HepG2 (cell line): ENCODE results near the gene MEAF6. TPM values are rescaled to one million over a fixed set of nuclear protein-coding genes. Genes with fewer than 3 reads are reported as not detected.
A peak's percentile ranks its signal among the peaks of the same experiment; 100 is the strongest.

Source experiments
- CTCF ChIP-seq: sonication (generic); formaldehyde crosslinking; IDR thresholded peaks from 2 replicates; pipeline ENCODE4 v1.5.0; 2020; ENCODE audit warnings: mild to moderate bottlenecking, missing genetic modification reagents, moderate library complexity
- FOXM1 ChIP-seq: sonication (generic); formaldehyde crosslinking; IDR thresholded peaks from 2 replicates; pipeline ENCODE4 v1.5.0; 2020; ENCODE audit warnings: missing genetic modification reagents
- PHB2 ChIP-seq: fragments of 450-650 bp; IDR thresholded peaks from 2 replicates; pipeline ENCODE4 v1.6.1; 2018; ENCODE audit not compliant: partially characterized antibody
- TERF1 ChIP-seq: sonication (generic); formaldehyde crosslinking; IDR thresholded peaks from 2 replicates; pipeline ENCODE4 v1.8.0; 2022; ENCODE audit warnings: mild to moderate bottlenecking, missing genetic modification reagents, moderate library complexity
- ZBTB10 ChIP-seq: sonication (generic); formaldehyde crosslinking; IDR thresholded peaks from 2 replicates; pipeline ENCODE4 v1.4.0; 2020; ENCODE audit warnings: missing genetic modification reagents, borderline replicate concordance
- ZBTB2 ChIP-seq: sonication (generic); formaldehyde crosslinking; IDR thresholded peaks from 2 replicates; pipeline ENCODE4 v1.8.0; 2022; ENCODE audit warnings: low read depth, missing genetic modification reagents
- ZNF446 ChIP-seq: sonication (generic); formaldehyde crosslinking; IDR thresholded peaks from 2 replicates; pipeline ENCODE4 v1.5.0; 2020; ENCODE audit warnings: mild to moderate bottlenecking, missing genetic modification reagents
- ZNF510 ChIP-seq: sonication (generic); formaldehyde crosslinking; IDR thresholded peaks from 2 replicates; pipeline ENCODE4 v1.4.0; 2020; ENCODE audit warnings: low read depth, mild to moderate bottlenecking, missing genetic modification reagents
- ZNF549 ChIP-seq: sonication (generic); formaldehyde crosslinking; IDR thresholded peaks from 2 replicates; pipeline ENCODE4 v1.5.0; 2020; ENCODE audit warnings: missing genetic modification reagents
- ZNF674 ChIP-seq: sonication (generic); formaldehyde crosslinking; IDR thresholded peaks from 2 replicates; pipeline ENCODE4 v1.5.0; 2020; ENCODE audit warnings: low read depth, mild to moderate bottlenecking, missing genetic modification reagents
- ZSCAN22 ChIP-seq: sonication (generic); formaldehyde crosslinking; IDR thresholded peaks from 2 replicates; pipeline ENCODE4 v1.4.0; 2020; ENCODE audit warnings: mild to moderate bottlenecking, missing genetic modification reagents
- ZSCAN31 ChIP-seq: sonication (generic); formaldehyde crosslinking; IDR thresholded peaks from 2 replicates; pipeline ENCODE4 v1.5.0; 2020; ENCODE audit warnings: low read depth, mild to moderate bottlenecking, missing genetic modification reagents
- polyA plus RNA-seq, 8 experiments: library from polyadenylated mRNA; depleted of rRNA in 3 of 8; stranded (reverse) in 7 of 8; unstranded in 1 of 8; fragments of >200 nt; fragmentation: Illumina TruSeq in 4 of 8; extraction: Trizol in 4 of 8; gene quantifications; 2 replicates each; pipeline versions ENCODE4 v1.2.1 to v1.2.3, GENCODE V29; 2011 to 2016; ENCODE audit warnings: low read depth in 4 of 8, missing spikeins in 1 of 8, mixed read lengths in 1 of 8; ENCODE audit not compliant: insufficient read depth in 1 of 8
- total RNA-seq, 5 experiments: library from RNA; depleted of rRNA; stranded (reverse); fragments of >200 nt; fragmentation: Illumina TruSeq; extraction: Trizol; gene quantifications; 2 replicates each; pipeline ENCODE4 v1.2.3, GENCODE V29; 2016; ENCODE audit warnings: low read depth in 1 of 5
- TF ChIP-seq, protein P1 (sequence below): sonication (generic); formaldehyde crosslinking; IDR thresholded peaks from 2 replicates; pipeline ENCODE4 v1.4.0; 2020; ENCODE audit warnings: missing genetic modification reagents, mild to moderate bottlenecking, borderline replicate concordance
- TF ChIP-seq, protein P2 (sequence below): sonication (generic); formaldehyde crosslinking; IDR thresholded peaks from 2 replicates; pipeline ENCODE4 v1.5.1; 2020; ENCODE audit warnings: mild to moderate bottlenecking, missing genetic modification reagents, borderline replicate concordance

Gene MEAF6
- total and polyA plus RNA-seq, 2 of the 13 experiments (the other 11 are each of a cell fraction or from before 2014, with no cell fraction given): 29.5 to 45.6 TPM

- TF ChIP-seq, protein P1, sequence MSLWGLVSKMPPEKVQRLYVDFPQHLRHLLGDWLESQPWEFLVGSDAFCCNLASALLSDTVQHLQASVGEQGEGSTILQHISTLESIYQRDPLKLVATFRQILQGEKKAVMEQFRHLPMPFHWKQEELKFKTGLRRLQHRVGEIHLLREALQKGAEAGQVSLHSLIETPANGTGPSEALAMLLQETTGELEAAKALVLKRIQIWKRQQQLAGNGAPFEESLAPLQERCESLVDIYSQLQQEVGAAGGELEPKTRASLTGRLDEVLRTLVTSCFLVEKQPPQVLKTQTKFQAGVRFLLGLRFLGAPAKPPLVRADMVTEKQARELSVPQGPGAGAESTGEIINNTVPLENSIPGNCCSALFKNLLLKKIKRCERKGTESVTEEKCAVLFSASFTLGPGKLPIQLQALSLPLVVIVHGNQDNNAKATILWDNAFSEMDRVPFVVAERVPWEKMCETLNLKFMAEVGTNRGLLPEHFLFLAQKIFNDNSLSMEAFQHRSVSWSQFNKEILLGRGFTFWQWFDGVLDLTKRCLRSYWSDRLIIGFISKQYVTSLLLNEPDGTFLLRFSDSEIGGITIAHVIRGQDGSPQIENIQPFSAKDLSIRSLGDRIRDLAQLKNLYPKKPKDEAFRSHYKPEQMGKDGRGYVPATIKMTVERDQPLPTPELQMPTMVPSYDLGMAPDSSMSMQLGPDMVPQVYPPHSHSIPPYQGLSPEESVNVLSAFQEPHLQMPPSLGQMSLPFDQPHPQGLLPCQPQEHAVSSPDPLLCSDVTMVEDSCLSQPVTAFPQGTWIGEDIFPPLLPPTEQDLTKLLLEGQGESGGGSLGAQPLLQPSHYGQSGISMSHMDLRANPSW (CRISPR knock-in tag): no peak; the same call in 1 of the 2 replicates
- no peak; the same call in 1 of the 2 replicates for TF ChIP-seq ZSCAN31 (CRISPR knock-in tag)
- TF ChIP-seq ZNF549 (CRISPR knock-in tag): no peak
- no peak for TF ChIP-seq ZSCAN22 (CRISPR knock-in tag)
- TF ChIP-seq ZBTB2 (CRISPR knock-in tag): no peak; the same call in none of the 2 replicates
- no peak for TF ChIP-seq ZNF674 (CRISPR knock-in tag)
- TF ChIP-seq, protein P2, sequence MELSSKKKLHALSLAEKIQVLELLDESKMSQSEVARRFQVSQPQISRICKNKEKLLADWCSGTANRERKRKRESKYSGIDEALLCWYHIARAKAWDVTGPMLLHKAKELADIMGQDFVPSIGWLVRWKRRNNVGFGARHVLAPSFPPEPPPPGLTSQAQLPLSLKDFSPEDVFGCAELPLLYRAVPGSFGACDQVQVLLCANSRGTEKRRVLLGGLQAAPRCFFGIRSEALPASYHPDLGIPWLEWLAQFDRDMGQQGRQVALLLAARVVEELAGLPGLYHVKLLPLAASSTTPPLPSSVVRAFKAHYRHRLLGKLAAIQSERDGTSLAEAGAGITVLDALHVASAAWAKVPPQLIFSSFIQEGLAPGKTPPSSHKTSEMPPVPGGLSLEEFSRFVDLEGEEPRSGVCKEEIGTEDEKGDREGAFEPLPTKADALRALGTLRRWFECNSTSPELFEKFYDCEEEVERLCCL (CRISPR knock-in tag): no peak; the same call in 1 of the 2 replicates
- peak; percentile 71 for TF ChIP-seq CTCF (CRISPR knock-in tag)
- peak; percentile 76; the same call in 1 of the 2 replicates for TF ChIP-seq ZBTB10
- TF ChIP-seq FOXM1 (CRISPR knock-in tag): no peak
- TF ChIP-seq PHB2: no peak
- peak; percentile 94; the same call in 1 of the 2 replicates for TF ChIP-seq ZNF510 (CRISPR knock-in tag)
- TF ChIP-seq TERF1 (CRISPR knock-in tag): no peak
- TF ChIP-seq ZNF446 (CRISPR knock-in tag): no peak
Observed at GRCh38 chr1:37514350-37515184, at the start of gene MEAF6 (continued).
